GM12875 (cell line): Measurements from ENCODE around the gene GRIA3.
"Not testable (repeated sequence)": the region's sequence is repeated elsewhere in the genome, so short reads cannot be mapped to it uniquely, and the experiment has no call there.

ENCODE experiments used
- H3K4me3 ChIP-seq: one replicate; pipeline ENCODE4 v1.5.1; 2011; ENCODE audit warnings: low read depth, low read length, control low read depth
- CTCF ChIP-seq: IDR thresholded peaks from 2 replicates; pipeline ENCODE4 v1.5.1; 2011; ENCODE audit warnings: low read depth, mild to moderate bottlenecking, control low read depth, inconsistent platforms, low read length, moderate library complexity, borderline replicate concordance; ENCODE audit not compliant: insufficient read depth

GRIA3 gene

GRCh38 chrX:123357941-123358340, 173.9 kb downstream of the GRIA3 start:
- TF ChIP-seq CTCF, result no peak
- H3K4me3 ChIP-seq, result no peak overlapping the region

- H3K4me3 ChIP-seq, result no peak overlapping the region
- TF ChIP-seq CTCF, result no peak
These were observed 174.4 kb downstream of the GRIA3 start for GRCh38 chrX:123358457-123358856.

GRCh38 chrX:123361371-123361770, 177.3 kb downstream of the GRIA3 start:
- no peak overlapping the region for H3K4me3 ChIP-seq
- TF ChIP-seq CTCF, result no peak

- H3K4me3 ChIP-seq, result not testable (repeated sequence)
These were observed 202.1 kb downstream of the GRIA3 start for GRCh38 chrX:123386196-123386595.

- no peak overlapping the region for H3K4me3 ChIP-seq
- TF ChIP-seq CTCF, result no peak
These were observed 208.8 kb downstream of the GRIA3 start for GRCh38 chrX:123392921-123393320.

- no peak overlapping the region for H3K4me3 ChIP-seq
- TF ChIP-seq CTCF, result no peak
These were observed 215.6 kb downstream of the GRIA3 start for GRCh38 chrX:123399709-123400108.

GRCh38 chrX:123405231-123405630, 221.2 kb downstream of the GRIA3 start:
- no peak overlapping the region for H3K4me3 ChIP-seq
- no peak for TF ChIP-seq CTCF
